GM12874 (cell line): ENCODE measurements around the gene ZNF777.

ENCODE experiments used
- CTCF ChIP-seq: IDR thresholded peaks from 2 replicates; pipeline ENCODE4 v1.5.1; 2011; ENCODE audit warnings: low read depth, mild to moderate bottlenecking, control low read depth, low read length, moderate library complexity; ENCODE audit not compliant: insufficient read depth

The ZNF777 gene

GRCh38 chr7:149498811-149499210 lies 37.9 kb upstream of the ZNF777 start:
- TF ChIP-seq CTCF = no peak

- TF ChIP-seq CTCF = peak; percentile 77
These were observed 36.8 kb upstream of the ZNF777 start, which contains the start of gene ZNF746 for GRCh38 chr7:149497467-149498261. ZNF746 (minus strand) TSS chr7:149497809; CDS start chr7:149497536, 273 bp downstream.

GRCh38 chr7:149496642-149497391 lies 36.0 kb upstream of the ZNF777 start:
- no peak for TF ChIP-seq CTCF

- TF ChIP-seq CTCF = no peak
These were observed 35.2 kb upstream of the ZNF777 start for GRCh38 chr7:149495785-149496641.

GRCh38 chr7:149494738-149495368 lies 34.0 kb upstream of the ZNF777 start:
- TF ChIP-seq CTCF = no peak

GRCh38 chr7:149493366-149493765 lies 32.5 kb upstream of the ZNF777 start:
- no peak for TF ChIP-seq CTCF
